ENCODE results near the gene LSM7. TPM values are rescaled to one million over a fixed set of nuclear protein-coding genes. Genes with fewer than 3 reads are reported as not detected.

LSM7 gene
- total RNA-seq, 1 experiment from 2014 or later, result 238 TPM

DNA sequence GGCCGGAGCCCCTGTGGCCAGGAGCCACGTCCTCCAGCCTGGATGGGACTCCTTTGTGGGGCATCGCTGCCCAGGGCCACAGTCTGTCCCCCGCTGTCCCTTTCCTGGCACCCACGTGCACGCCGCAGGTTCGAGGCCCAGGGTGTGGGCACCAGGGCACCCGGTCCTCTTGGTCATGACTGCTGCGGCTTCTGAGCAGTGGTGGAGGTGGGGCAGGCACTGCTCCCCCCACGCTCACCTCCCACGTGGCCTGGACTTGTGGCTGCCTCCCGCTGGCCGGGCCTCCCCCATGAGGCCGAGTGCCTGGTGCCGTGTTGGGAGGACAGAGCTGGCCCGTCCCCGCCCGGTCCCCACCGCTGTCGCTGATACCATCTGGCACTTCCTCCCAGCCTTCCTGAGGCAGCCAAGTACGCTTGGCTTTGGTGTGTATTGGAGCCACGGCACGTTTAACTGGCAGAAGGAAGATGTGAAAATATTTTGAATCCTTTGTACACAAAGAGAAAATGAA, 12.9 kb upstream of the LSM7 start:
- in situ Hi-C loops (cut with HindIII; ENCODE audit: low pct_unique_long_range_greater_than_20kb, low sequenced_read_pairs), result no loop called here
- no peak for DNase-seq (ENCODE audit: low read depth)

DNA sequence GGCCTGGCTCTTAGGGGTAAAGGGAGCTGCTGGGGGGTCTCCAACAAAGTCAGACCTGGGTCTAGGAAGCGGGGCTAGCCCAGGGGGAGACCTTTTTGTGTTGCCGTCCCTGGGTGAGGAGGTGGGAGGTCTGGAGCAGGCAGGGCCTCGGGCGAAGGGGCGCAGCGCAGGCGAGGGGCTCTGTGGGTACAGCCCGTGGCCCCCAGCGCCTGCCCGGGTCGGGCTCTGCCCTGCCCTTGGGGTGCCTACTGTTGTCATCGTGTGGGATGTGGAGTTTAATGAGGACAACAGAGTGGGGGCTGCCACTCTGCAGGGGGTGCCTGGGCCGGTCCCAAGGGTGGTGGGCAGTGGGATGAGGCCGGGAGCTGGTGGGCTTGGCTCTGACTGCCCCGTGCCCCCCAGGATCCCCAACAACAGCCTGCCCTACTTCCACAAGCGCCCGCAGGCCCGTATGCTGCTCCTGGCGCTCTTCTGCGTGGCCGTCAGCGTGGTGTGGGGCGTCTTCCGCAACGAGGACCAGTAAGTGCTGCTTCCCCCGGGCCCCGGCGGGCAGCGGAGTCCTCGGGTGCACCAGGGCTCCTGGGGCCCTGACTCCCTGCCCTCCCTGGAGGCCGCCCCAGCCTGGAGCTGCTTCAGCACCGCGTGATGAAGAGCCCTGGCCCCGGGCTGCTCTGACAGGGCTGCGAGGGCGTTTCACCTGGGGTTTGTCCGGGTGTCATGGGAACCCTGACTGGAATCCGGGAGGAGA, 12.3 kb upstream of the LSM7 start:
- in situ Hi-C loops (cut with HindIII; ENCODE audit: low pct_unique_long_range_greater_than_20kb, low sequenced_read_pairs), result no loop called here
- no peak for DNase-seq (ENCODE audit: low read depth)

GRCh38 chr19:2339644-2340310, 11.4 kb upstream of the LSM7 start:
- in situ Hi-C loops (cut with HindIII; ENCODE audit: low pct_unique_long_range_greater_than_20kb, low sequenced_read_pairs), result no loop called here
- DNase-seq (ENCODE audit: low read depth), result no peak

DNA sequence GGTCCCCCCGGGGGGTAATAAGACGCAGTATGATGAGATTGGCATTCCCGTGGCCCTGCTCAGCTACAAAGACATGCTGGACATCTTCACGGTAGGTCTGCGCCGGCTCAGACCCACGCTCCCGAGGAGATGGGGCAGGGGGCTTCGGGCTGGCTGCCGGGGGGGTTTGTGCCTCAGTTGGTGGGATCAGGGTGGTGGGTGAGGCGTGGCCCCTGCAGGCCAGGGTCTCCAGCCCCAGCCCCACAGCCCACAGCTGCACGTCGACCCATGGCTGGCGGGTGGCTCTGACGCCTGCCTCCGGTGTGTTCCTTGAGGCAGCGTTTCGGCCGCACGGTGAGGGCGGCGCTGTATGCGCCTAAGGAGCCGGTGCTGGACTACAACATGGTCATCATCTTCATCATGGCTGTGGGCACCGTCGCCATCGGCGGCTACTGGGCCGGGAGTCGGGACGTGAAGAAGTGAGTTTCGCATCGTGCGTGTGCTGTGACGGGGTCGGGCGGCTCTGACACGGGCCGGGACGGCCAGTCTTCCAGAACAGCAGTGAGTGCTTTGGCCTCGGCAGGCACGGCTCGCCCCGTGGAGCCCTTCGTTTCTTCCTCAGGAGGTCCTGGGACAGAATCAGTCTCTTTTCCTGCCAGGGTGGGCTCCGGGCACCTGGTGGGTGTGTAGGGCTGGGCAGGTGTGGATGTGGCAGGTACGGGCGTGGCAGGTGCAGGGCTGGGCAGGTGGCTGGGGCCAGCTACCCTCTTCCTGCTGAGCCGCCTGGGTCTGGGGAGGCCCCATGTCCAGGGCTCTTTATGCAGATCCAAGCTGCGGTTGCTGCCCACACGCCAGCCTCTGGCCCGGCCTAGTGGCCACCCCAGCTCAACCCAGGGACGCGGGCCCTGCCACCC, 10.6 kb upstream of the LSM7 start:
- no peak for DNase-seq (ENCODE audit: low read depth)
- in situ Hi-C loops (cut with HindIII; ENCODE audit: low pct_unique_long_range_greater_than_20kb, low sequenced_read_pairs), result no loop called here

GRCh38 chr19:2338055-2338615, 9.7 kb upstream of the LSM7 start:
- no peak for DNase-seq (ENCODE audit: low read depth)
- in situ Hi-C loops (cut with HindIII; ENCODE audit: low pct_unique_long_range_greater_than_20kb, low sequenced_read_pairs), result no loop called here

- in situ Hi-C loops (cut with HindIII; ENCODE audit: low pct_unique_long_range_greater_than_20kb, low sequenced_read_pairs), result no loop called here
- DNase-seq (ENCODE audit: low read depth), result peak; percentile 18
Measured at GRCh38 chr19:2337329-2337707, 8.9 kb upstream of the LSM7 start.

DNA sequence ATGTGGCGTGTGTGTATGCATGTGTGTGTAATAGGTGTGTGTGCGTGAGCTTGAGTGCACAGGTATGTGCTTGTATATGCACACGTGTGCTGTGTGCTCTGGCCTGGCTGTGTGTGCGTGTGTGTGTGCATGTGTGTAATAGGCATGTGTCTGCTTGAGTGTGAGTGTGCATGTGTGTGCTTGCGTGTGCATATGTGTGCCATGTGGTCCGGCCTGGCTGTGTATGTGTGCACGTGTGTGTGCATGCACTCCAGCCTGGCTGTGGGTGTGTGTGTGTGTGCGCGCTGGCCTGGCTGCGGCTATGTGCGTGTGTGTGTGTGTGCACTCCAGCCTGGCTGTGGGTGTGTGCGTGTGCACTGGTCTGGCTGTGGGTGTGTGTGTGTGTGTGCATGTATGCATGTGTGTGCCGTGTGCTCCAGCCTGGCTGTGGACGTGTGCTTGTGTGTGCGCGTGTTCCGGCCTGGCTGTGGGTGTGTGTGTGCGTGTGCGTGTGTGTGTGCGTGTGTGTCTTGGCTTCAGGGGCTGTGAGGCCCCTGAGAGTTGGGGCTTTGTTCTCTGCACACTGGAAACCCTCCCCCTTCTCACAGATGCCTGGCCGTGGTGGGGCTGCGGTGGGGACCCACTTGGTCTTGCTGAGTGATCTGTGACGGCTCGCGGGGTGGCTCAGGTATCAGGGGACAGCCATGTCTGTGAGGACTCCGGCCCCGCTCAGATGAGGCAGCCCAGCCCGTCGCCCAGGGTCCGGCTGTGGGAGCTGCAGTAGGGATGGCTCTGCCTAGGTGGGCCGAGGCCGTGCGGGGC, 8.3 kb upstream of the LSM7 start:
- DNase-seq (ENCODE audit: low read depth), result no peak
- in situ Hi-C loops (cut with HindIII; ENCODE audit: low pct_unique_long_range_greater_than_20kb, low sequenced_read_pairs), result no loop called here

DNA sequence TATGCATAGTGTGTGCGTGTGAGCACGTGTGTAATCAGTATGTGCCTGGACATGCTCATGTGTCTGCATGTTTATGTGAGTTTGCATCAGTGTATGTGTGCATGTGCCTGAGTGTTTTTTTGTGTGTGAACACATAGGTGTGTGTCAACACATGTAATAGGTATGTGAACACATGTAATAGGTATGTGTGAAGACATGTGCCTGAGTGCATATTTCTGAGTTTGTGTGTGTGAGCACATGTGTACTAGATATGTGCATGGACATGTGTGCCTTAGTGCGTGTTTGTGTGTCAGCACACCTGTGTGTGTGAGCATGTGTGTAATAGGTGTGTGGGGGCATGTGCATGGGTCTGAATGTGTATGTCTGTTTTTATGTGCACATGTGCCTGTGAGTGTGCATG, 7.5 kb upstream of the LSM7 start:
- in situ Hi-C loops (cut with HindIII; ENCODE audit: low pct_unique_long_range_greater_than_20kb, low sequenced_read_pairs), result no loop called here
- DNase-seq (ENCODE audit: low read depth), result no peak

DNA sequence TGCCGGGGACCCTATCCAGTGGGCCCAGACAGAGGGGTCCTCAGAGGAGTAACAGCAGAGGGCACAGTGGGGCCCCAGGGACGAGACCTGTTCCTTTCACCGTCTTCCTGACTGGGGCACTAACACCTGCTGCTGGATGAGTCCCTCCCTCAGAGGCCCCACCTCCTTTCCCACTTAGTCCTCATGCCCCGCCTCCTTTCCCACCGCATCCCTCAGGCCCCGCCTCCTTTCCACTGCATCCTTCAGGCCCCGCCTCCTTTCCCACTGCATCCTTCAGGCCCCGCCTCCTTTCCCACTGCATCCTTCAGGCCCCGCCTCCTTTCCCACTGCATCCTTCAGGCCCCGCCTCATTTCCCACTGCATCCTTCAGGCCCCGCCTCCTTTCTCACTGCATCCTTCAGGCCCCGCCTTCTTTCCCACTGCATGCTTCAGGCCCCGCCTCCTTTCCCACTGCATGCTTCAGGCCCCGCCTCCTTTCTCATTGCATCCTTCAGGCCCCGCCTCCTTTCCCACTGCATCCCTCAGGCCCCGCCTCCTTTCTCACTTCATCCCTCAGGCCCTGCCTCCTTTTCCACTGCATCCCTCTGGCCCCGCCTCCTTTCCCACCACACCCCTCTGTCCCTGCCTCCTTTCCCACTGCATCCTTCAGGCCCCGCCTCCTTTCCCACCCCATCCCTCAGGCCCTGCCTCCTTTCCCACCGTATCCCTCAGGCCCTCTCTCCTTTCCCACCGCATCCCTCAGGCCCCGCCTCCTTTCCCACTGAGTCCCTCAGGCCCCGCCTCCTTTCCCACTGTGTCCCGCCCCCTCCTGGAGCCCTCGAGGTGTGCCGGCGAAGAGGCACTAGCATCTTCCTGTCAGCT, 6.8 kb upstream of the LSM7 start:
- no peak for DNase-seq (ENCODE audit: low read depth)
- in situ Hi-C loops (cut with HindIII; ENCODE audit: low pct_unique_long_range_greater_than_20kb, low sequenced_read_pairs), result no loop called here

DNA sequence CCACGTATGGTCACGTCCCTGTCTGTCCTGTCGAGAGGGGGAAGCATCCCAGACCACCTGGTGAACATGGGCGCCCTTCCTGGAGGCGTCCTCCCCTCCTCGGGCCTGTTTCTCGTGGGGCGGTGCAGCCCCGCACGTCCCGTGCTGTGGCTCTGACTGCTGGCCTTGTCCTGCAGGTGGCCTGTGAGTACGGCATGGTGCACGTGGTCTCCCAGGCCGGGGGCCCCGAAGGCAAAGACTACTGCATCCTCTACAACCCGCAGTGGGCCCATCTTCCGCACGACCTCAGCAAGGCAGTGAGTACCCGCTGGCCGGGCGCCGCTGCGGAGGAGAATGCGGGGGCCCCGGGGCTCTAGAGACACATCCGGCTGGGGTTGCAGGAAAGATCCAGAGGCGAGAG, 6.0 kb upstream of the LSM7 start:
- in situ Hi-C loops (cut with HindIII; ENCODE audit: low pct_unique_long_range_greater_than_20kb, low sequenced_read_pairs), result no loop called here
- DNase-seq (ENCODE audit: low read depth), result no peak

DNA sequence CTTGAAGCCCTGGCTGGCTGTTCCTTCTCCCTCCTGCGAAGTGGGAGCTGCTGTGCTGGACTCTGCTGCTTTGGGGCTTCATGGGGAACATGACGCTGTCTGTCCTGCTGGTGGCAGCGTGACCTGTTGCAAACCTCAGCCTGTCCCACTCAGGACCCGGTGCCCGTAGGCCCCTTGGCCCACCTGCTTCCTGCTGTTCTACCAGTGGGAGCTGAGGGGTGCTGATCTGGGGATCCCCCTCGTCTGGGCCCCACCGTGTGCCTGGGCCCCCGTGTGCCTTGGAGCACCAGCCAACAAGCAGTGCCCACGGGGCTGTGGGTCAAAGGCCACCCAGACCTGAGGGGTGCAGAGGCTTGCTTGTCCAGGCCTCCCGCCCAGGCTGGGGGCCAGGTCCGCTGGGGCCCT, 5.4 kb upstream of the LSM7 start:
- in situ Hi-C loops (cut with HindIII; ENCODE audit: low pct_unique_long_range_greater_than_20kb, low sequenced_read_pairs), result no loop called here

GRCh38 chr19:2333027-2333806, 4.8 kb upstream of the LSM7 start:
- in situ Hi-C loops (cut with HindIII; ENCODE audit: low pct_unique_long_range_greater_than_20kb, low sequenced_read_pairs), result no loop called here

More for the DNA sequence above, 5.4 kb upstream of the LSM7 start:
- no peak for DNase-seq (ENCODE audit: low read depth)

GRCh38 chr19:2332341-2333026, 4.1 kb upstream of the LSM7 start:
- in situ Hi-C loops (cut with HindIII; ENCODE audit: low pct_unique_long_range_greater_than_20kb, low sequenced_read_pairs), result no loop called here
- no peak for DNase-seq (ENCODE audit: low read depth)

More at GRCh38 chr19:2333027-2333806, 4.8 kb upstream of the LSM7 start:
- DNase-seq (ENCODE audit: low read depth), result no peak

DNA sequence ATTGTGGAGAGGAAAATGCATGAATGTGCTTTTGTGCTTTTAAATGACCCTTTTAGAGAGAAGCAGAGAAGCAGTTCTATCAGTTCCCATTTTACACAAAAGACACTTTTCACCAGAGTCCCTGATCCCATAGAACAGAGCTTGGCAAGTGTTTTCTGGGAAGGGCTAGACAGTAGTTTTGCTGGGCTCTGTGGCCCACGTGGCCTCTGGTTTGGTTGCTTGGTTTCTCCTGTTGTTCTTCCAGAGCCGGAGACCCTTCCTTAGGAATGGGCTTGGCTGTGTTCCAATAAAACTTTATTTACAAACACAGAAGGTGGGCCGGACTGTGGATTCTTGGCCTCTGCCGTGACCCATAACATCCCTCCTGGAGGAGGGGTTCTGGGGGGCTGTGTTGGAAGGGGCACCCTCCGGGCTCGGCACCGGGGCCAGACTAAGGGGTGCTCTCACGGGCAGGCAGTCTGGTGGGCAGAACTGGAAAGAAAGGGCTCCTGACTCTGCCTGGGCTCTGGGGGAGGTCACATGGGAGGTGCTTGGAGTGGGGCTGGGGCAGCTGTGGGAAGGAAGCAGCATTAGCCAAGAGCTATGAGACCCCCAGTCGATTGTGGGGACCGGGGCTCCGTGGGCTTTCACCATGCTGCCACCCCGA, 3.3 kb upstream of the LSM7 start:
- DNase-seq (ENCODE audit: low read depth), result no peak
- in situ Hi-C loops (cut with HindIII; ENCODE audit: low pct_unique_long_range_greater_than_20kb, low sequenced_read_pairs), result no loop called here

GRCh38 chr19:2330632-2331284, 2.4 kb upstream of the LSM7 start:
- DNase-seq (ENCODE audit: low read depth), result no peak
- in situ Hi-C loops (cut with HindIII; ENCODE audit: low pct_unique_long_range_greater_than_20kb, low sequenced_read_pairs), result no loop called here

All from Caki2 (cell line).